ENCODE measurements around the gene MCTP1.
"Not testable (repeated sequence)": the region's sequence is repeated elsewhere in the genome, so short reads cannot be mapped to it uniquely, and the experiment has no call there.

MCTP1 gene

DNA sequence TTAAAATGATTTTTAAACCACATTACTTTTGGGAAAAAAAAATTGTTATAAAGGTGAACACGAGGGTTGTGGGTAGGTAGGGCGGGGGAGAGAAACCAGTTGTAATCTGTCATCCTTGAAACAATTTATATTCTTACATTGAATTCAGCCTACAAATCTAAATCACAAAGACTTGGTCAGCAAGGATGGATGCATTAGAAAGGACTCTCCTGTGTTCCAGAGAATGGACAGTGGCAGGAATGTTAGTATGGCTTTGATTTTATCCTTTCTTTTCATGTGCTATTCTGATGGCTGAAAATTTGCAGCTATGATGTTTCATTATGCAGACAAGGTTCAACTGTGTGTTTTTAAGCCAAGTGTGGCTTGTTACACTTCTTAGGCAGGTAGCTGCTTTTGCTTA is 431.8 kb downstream of the MCTP1 start:
- no peak for DNase-seq

DNA sequence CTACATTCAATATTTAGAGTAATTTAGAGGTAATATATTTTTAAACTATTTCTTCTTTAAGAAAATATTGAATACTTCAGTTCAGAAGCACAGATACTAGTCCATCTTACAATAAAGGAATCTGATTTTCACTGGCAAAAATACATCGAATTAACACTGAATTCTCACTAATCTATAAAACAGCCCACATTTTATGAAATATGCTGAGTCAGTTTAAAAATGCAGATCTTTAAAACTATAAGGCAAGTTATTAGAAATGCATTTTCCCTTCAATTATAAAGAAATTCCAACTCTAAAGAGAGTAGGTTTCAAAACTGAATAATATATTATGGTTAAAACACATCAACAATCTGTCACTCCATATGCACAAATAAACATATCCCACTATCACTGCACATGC is 433.9 kb downstream of the MCTP1 start:
- no peak for DNase-seq

DNA sequence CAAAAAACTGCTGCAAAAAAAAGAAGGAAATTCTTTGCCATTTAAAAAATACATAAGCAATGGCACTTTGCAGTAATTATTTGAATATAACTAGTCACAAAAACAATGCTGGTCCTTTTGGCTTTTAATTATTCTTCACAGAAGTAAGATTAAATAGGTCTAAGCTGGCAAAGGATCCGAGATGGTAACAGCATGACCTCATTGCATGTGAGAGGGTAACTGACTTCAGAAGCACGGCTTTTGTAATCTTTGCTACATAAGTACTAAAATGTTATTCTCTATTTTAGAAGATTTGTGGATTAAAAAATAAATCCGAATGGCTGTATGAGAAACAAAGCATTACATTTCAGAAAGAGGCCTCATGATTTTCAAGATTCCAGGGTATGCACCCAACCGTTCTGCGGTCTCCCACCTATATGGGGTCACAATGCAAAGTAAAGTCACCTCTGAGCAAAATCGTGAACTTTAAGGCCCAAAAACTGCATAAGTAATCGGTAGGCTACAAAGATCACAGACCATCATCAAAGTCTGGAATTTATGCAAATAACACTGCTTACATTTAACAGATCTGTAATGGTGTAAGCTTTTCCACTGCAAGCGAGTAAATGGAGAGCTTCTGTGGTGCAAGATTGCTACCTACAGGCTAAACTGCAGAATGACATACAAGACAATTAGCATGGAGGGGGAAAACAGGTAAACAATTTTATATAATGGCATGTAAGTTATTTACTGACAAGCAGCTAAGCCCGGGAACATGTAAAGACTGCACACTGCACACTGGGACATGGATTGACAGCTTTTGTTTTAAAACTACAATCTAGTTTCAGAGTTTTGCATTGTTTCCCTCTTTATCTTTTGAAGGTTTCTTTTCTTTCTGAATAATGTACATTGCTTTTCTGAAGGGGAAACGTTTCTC is 434.8 kb downstream of the MCTP1 start:
- no peak for DNase-seq

DNA sequence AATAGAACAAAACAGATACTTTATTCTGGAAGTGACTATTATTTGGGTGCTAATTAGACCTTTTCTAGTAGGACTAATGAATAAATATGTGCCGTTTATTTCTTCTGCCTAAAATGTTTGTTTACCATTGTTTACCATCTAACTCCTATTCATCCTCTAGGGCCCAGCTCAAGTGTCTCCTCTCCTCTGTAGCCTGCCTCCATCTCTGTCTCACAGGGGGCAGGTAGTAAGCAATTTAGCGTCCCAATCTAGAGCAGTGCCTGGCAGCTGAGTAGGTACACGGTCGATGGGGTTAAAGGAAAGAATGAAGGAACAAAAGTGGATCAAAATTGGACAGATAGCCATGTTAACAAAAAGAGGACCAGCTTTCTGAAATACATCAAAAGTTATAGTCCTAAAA is 435.6 kb downstream of the MCTP1 start:
- DNase-seq: no peak

DNA sequence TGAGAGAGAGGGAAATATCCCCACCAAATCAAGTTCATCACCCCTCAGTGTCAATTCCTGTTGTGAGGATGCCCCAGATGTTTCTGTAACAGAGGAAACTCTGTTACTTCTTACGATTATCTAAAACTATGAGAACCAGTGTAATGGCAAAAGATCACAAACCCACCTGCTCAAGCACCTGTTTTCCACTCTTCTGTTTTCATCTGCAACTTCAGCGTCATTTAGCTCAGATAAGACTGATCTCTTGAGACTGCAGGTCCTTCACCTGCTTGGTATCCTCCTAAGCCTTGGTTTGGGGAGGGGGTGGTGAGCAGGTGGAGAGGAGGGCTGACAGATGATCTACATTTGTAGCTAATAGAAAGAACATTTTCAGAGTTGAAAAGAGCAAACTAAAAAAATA is 437.2 kb downstream of the MCTP1 start:
- DNase-seq: no peak

DNA sequence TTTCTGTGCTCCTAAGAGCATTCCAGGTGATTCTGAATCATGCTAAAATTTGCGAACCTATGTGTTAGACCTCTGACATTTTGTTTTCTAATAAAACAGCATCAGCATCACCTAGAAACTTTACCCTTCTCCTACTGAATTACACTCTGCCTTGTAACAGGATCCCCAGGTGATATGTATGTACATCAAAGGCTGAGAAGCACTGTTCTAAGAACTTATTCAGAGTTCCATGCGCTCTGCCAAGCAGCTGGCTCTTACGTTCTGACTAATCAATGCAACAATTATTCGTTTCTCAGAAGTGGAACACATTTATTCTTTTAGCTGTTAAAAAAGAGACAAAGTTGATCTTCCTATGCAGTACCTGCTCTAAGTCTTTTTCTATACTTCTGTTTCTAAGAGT is 437.9 kb downstream of the MCTP1 start:
- DNase-seq: no peak

DNA sequence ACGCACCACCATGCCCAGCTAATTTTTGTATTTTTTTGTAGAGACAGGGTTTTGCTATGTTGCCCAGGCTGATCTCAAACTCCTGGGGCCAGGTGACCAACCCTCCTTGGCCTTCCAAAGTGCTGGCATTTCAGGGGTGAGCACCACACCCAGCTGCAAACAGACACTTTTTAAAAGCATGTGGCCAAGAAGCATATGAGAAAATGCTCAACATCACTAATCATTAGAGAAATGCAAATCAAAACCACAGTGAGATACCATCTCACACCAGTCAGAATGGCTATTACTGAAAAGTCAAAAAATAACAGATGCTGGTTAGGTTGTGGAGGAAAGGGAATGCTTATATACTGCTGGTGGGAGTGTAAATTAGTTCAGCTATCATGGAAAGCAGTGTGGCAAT is 439.2 kb downstream of the MCTP1 start:
- not testable (repeated sequence) for DNase-seq

DNA sequence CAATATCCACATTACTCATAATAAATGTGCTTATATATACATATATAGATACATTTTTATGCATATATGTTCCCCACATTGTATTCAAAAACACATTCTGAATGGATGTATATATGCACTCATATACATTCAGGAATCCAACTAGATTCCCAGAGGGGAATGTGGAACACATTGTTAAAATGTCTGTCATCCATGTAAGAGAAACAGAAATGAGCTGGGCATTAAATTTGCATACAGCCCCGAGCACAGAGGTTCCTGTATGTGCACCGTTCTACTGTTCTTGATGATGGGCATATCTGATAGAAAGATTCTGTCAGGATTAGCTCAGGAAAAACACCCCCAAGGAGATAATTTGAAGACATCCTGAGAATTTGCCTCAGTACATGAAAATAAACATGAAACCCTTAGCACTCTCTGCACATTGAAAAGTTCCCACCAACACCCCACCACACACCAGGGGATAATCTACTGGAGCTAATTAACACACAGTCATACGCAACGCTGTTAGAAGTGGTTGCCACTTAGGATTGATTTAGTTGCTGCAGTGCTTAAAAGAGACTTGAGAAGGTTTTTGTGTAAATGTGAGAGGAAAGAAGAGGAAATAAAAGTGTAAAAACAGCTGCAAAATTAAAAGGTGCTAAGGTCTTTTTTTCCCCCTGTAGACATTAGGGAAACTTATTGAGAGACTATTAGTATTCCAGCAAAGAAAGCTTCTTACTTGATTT is 443.1 kb downstream of the MCTP1 start:
- DNase-seq: no peak

DNA sequence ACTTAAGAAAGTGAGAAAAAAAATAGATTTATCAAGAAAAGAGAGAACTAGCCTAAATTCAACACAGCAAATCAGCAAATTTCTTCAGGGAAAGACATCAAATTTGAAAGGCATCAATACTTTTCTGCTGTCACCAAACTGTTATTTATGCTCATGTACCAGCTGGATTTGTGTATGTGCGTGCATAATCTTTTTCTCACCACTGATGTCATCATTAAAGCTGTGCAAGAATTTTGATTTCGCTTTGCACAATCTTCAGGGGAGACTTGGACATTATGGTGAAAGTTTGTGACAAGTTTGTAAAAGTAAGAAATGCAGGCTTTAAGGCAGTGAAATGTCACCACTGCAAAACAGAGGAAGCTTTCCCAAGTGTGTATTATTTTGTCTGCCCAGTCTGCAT is 451.0 kb downstream of the MCTP1 start:
- DNase-seq: no peak

DNA sequence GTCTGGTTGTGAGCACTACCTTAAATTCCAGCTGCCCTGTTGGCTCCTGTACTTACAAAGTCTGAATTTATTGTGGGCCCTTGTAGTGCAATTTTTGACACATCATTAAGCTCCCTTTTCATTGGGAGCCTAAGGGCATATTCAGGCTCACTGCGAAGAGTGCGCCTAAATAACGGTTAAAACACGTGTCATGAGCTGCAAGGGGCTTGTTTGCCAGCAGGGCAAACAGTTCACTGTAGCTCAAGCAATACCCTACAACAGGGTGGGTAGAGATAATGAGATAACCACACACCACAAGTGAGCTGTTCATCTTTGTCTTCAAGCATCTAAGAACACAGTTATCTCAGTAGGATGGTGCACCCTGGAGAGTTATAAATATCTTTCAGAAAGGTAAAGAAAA is 452.2 kb downstream of the MCTP1 start:
- DNase-seq: no peak

DNA sequence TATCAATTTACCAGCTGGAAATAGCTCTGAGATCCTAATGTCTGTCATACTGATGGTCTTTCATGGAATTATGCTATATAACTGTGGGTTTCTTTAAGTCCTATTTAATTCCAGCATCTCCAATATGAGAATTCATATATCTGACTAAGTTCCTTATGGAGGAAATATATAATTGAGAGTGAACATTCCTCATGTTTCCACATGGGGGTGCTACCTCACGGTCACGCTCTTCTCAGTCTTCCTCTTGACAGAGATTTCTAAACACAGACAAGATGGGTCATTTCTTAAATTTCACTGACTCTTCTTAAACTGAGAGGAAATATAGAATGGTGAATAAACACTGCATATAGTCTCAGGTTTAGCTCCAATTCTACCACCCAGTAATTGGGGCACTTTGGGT is 454.4 kb downstream of the MCTP1 start:
- DNase-seq: no peak

DNA sequence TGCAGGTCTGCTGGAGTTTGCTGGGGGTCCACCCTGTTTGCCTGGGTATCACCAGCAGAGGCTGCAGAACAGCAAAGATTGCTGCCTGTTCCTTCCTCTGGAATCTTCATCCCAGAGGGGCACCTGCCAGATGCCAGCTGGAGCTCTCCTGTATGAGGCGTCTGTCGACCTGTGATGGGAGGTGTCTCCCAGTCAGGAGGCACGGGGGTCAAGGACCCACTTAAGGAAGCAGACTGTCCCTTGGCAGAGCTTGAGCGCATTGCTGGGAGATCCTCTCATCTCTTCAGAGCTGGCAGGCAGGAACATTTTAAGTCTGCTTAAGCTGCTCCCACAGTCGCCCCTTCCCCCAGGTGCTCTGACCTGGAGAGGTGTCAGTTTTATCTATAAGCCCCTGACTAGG is 456.7 kb downstream of the MCTP1 start:
- not testable (repeated sequence) for DNase-seq

DNA sequence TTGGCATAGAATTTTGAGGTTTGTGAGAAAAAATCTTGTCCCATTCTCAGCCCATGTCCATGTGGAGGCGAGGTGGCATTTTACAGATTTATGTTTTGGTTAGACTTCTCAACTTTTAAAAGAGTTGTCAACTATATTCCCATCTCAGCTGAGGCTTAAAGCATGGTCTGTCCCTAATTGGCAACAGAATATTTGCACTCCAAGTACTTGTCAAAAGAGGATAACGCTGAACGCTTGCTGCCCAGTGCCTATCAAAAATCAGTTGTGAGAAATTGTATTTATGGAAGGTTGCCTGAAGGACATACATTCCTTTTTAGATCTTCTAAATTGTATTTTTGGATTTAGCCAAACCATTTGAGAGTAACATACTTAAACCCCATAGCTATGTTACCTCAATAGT is 464.4 kb downstream of the MCTP1 start:
- no peak for DNase-seq

DNA sequence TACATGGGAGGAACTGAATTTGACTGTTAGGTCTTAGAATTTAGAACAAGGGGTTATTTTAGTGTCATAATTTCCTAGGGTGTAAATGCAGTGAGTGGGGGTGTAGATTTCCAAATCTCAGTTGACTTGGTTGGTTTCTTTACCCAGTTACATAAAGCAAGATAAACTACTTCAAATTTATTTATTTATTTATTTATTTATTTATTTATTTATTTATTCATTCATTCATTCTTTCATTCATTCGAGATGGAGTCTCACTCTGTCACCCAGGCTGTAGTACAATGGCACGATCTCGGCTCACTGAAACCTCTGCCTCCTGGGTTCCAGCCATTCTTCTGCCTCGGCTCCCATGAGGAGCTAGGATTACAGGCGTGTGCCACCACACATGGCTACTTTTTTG is 466.0 kb downstream of the MCTP1 start:
- DNase-seq: no peak

DNA sequence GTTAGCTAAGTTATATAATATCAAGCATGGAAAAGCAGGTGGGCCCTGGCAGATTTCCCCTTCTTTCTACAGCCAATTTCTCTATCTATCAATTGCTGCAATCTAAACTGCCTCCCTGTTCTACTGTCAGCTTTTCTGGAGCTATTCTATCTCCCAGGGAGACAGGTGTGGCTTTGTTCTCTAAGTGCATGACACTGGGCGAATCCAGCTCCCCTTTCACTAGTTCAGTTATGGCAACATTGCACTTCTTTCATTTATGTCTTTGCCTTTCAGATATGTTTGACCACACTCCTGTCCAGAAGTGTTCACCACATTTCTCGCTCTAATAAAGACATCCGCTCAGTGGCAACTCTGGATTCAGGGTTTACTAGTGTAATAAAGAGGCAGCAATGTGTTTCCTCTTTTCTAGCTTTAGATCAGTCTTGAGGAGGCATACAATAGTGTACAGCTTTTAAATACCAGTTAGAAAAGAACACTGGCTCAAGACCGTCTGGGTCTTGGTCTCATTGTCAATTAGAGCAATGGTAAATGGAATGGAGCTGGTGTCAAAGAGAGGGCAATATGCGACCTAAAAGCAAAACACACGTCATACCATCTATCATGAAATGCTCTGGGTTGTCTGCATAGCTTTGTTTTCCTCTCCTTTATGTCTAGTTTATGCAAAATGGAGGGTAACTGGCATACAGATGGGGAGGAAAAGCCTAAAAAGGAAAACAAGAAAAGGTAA is 469.4 kb downstream of the MCTP1 start:
- DNase-seq: no peak

DNA sequence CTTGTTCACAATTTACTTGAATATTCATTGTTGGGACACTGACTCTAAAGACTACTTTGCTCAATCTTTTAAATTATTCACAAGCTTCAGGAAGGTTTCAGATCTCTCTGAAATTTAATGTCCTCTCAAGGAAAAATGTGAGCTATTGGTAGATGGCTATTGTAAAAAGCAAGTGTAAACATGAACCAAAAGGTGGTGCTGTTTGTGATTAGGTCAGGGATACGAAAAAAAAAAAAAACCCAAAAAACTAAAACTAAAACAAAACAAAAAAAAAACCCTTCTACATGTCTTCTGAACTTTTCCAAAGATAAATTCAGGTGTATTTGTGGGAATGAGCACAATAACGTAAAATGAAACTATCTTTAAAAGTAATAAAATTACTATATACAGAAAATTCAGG is 472.7 kb downstream of the MCTP1 start:
- no peak for DNase-seq

DNA sequence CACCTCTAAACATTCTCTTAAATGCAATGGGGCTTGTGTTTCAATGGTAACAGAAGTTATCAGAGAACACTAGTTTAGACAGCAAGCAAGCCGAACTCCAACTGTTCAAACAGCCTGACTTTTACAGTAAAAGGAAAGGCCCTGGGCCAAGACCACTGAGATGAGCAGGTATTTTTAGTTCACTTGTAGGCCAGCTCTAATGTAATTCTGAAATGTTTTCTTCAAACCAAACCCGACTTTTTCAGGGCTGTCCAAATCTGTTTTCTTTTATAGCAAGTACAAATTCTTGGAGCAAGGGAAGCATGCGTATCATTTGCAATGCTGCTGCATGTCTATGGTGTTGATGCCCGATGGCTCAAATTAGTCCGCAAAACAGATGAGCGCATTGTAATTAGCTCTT is 473.6 kb downstream of the MCTP1 start:
- DNase-seq: no peak

DNA sequence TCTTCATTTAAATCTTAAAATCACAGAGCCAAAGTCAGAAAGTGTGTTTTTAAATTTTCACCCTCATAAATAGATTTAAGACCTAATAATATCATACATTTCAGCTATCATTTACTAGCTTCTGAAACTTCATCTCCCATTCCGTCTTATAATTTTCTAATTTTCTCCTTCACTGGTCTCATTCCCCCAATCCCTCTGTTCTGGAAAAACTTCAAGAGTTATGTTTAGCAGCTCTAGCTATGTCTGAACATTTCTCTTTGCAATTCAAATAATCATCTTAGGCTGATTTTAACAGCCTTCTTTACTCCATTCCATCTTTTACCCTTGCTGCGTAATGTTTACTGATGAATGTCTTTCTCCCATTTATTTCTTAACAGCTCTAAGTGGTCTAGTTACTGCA is 474.0 kb downstream of the MCTP1 start:
- no peak for DNase-seq

DNA sequence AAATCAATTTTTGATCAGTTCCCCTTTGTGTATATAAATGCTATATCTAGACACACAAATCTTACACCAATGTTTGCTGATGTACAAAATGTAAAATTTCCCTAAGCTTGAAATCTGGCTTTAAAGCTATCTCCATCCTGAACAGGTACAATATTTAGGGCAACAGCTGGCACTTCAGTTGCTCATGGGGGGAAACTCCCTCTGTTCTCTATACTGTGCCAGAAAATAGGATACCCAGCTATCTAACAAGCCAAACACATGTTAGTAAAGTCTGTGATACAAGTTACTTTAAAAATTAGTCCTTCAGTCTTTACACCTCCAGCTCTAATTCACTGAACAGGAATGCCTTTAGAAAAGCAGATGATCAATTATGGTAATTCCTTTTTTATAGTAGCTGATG is 474.6 kb downstream of the MCTP1 start:
- no peak for DNase-seq

DNA sequence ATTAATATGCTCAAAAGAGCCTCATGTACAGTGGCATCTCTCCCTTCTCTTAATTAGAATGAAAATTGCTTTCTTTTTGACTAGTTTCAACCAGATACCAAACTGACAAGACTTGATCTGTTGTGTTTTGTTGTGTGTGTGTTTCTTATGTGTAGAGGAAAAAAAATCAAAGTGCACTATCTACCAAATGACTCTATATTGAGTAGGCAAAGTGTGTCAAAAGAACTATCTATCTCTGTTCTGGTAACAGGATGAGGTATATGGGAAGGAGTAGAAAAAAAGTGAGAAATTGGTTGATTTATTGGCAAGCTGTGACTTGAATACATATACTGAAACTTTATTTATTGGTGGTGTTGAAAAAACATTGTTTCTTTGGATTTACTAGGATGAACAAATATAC is 476.4 kb downstream of the MCTP1 start:
- DNase-seq: no peak

DNA sequence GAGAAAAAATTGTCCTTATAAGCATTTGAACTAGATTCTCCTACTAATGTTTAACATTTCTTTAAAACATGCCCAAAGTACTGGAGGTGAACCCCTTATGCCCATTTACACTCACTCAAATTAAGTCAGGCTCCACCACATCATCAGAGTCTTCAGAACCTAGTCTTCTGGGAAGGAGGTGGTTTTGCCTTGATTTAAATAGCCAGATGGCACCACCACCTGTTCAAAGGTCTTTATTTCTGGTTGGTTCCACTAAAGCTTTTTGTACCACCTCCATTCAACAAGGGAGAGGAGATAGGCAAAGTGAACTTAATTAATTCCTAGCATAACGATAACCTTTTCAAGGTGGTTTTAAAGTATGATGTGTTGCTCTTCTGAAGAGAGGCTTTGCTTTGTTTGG is 476.9 kb downstream of the MCTP1 start:
- DNase-seq: no peak

DNA sequence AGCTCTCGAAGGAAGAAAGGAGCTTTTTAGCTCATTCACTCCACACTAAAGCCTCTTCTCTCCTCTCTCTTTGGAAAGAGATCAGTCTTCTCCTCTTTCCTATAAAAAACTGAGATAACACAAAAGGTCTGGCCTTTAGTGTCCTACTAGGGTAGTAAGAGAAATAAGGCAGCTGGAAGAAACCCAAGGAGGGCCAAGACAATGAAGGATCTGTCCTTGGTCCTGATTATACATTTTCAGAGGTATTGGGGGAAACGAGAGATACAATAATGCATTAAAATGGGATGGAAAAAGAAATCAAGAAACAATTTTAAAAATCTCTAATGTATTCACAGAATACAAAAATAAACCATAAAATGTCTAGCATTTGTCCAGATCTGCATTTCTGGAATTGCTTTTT is 482.4 kb downstream of the MCTP1 start:
- no peak for DNase-seq

DNA sequence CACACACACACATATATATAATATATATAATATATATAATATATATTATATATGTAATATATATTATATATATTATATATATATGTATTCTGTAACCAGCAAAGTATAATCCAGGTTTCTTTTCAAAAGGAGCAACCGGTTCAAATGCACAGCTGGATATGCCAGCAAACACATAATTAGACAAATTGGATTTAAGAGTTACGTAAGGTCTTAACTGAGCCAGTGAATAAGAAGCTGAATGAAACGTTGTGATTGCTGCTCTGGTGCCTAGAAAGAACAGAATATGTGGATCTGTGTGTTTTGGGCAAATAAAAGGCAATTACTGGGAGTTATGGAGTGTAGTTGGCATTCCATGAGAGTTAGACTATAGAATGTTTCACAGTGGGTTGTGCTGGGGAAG is 488.3 kb downstream of the MCTP1 start:
- DNase-seq: no peak

DNA sequence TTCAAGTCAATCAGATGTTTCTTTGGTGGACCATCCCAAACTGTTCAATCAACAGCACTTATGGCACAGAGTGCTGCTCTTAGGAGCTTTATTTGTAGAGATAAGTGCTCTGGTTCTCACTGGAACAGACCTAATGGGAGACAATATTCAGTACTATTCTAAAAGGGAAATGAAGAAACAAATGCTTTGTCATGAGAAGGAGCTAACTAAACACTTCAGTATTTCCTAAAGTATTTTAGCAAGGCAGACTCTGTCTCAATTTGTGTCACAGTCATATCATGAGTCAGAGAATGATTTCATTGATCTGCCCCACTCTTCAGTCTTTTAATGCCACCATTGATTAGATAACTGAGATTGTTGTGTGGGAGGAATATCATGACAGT is 491.1 kb downstream of the MCTP1 start:
- no peak for DNase-seq
